Endometrial microvascular endothelial cells (primary cell): Measurements from ENCODE around the gene BUD13. TPM values are rescaled to one million over a fixed set of nuclear protein-coding genes. Genes with fewer than 3 reads are reported as not detected.
"Not testable (repeated sequence)": the region's sequence is repeated elsewhere in the genome, so short reads cannot be mapped to it uniquely, and the experiment has no call there.

Experiments used
- in situ Hi-C: cut with HindIII; loops from 2 replicates; pipeline ENCODE4 v1.10.0; 2017; ENCODE audit warnings: low sequenced_read_pairs, low pct_unique_long_range_greater_than_20kb; ENCODE audit errors: inconsistent ontology term
- total RNA-seq: library from RNA; depleted of rRNA; stranded (reverse); fragments of >200 nt; gene quantifications from one replicate; pipeline ENCODE4 v1.2.3, GENCODE V29; 2015; ENCODE audit errors: inconsistent ontology term

The BUD13 gene
- total RNA-seq, 1 donor from 2014 or later = 16.7 TPM

DNA sequence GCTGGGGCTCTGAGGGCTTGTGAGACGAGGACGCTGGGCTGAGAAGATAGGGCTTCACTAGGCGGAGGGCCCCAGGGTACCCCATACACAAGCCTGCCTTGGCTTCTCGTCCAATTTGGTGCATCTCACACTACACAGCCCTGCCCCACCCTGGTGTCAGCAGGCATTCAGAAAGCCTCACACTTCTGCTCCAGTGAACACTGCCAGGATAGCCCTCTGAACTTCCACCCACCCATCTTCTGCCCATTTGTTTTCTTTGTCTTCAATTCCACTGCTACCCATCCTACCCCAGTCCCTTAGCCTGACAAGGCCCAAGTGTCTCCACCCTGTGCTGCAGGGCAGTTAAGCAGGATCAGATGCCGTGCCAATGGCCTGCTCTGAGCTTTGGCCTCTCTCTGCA lies 1.9 kb upstream of the BUD13 start:
- in situ Hi-C loops = no loop called here

- in situ Hi-C loops = no loop called here
Observed at GRCh38 chr11:116773203-116774097, 663 bp upstream of the BUD13 start.

DNA sequence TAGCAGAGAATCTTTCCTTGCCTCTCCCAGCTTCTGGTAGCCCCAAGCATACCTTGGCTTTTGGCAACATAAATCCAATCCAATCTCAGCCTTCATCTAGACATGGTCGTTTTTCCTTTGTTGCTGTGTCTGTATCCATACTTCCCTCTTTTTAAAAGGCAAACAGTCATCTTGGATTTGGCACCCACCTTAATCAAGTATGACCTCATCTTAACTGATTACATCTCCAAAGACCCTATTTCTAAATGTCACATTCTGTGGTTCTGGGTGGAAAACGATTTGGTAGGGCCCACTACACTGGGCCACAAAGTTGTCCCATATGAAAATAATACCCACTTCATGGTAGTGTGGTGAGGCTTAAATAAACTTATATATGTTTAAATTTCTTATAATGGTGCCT lies 852 bp downstream of the BUD13 start:
- in situ Hi-C loops = no loop called here

- in situ Hi-C loops = no loop called here
Observed at GRCh38 chr11:116762132-116762531, 10.7 kb downstream of the BUD13 start.

DNA sequence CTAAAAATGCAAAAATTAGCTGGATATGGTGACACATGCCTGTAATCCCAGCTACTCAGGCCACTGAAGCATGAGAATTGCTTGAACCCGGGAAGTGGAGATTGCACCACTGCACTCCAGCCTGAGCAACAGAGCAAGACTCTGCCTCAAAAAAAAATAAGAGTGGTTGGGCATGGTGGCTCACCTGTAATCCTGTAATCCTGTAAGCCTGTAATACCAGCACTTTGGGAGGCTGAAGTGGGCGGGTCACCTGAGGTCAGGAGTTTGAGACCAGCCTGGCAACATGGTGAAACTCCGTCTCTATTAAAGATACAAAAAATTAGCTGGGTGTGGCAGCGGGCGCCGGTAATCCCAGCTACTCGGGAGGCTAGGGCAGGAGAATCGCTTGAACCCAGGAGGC lies 16.7 kb downstream of the BUD13 start:
- in situ Hi-C loops = not testable (repeated sequence)

DNA sequence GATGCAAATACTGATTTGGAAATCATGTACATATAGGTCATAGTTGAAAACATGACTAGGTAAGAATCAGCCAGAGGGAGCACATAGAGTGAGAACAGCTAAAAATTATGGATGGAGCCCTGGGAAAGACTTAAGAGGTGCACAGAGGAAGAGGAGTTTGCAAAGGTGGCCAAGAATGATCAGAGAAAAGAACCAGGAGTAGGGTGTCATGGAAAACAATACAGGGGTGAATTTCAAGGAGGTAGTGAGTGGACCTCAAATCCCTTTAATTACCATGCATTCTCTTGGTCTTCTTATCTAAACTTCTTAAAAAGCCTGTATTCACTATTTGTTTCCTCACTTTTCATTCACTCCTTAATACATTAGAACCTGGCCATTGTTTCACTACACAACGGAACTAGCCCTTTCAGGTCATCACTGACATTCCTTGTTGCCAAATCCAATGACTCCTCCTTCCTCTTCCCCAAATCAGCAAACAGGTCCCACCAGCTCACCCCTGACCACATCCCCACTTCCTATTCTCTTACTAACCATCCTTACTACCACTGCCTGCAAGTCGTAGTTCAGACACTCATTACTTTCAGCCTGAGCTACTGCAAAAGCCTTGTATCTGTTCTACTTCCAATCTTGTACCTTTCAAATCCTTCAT lies 22.6 kb downstream of the BUD13 start:
- in situ Hi-C loops = no loop called here

GRCh38 chr11:116742104-116742503 lies 30.7 kb downstream of the BUD13 start:
- in situ Hi-C loops = no loop called here

- in situ Hi-C loops = no loop called here
Observed at GRCh38 chr11:116740741-116741140, 32.0 kb downstream of the BUD13 start.

- in situ Hi-C loops = no loop called here
Observed at GRCh38 chr11:116738975-116739374, 33.8 kb downstream of the BUD13 start.

DNA sequence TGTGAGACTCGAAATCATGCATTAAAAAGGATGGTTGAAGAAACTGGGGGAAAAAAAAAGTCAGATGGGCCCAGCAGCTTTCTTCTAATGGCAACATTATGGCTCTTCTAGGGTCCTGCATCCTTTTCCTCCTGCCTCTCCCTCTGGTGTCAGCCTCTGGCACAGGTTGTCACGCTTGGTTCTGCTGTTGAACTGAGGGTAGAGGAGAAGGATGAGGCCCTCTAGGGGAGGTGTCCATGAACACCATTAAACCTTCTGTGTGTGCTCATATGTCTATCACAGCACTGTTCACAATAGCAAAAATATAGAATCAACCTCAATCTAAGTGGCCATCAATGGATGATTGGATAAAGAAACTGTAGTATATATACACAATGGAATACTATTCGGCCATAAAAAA lies 36.0 kb downstream of the BUD13 start:
- in situ Hi-C loops = no loop called here

- in situ Hi-C loops = no loop called here
Observed at GRCh38 chr11:116733969-116734508, 38.7 kb downstream of the BUD13 start.

DNA sequence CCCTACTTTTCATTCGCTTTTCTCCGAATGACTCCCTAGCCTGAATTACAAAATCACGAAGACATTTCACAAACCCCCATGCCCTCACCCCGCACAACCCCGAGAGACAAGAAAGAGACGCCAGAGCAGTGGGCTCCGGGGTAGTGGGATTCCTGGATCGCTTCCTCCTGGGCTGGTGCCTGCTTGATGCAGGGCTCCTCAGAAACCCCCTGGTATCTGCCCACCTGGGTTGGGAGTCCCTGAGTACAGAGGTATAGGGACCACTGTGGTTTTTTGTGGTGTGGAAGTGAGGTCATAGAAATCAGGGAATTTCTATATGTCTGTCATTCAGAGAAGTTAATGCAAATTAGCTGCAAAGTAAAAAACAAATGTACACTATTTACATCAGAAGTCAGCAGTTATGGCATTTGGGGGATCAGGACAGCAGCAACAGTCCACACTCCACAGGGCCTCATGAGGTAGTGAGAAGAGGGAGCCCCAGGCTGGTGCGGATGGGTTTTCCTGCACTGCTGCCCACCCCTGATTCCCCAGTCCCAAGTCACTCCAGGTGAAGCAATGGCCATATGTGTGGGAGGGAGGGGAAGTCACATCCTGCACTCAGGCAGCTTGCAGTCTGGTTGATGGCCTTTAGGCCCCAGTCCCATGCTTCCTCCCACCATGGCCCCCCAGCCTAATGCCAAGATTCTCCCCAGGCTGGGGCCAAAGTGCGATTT lies 39.6 kb downstream of the BUD13 start:
- in situ Hi-C loops = no loop called here

- in situ Hi-C loops = no loop called here
Observed at GRCh38 chr11:116732271-116733042, 40.3 kb downstream of the BUD13 start.

- in situ Hi-C loops = no loop called here
Observed at GRCh38 chr11:116731821-116732220, 41.0 kb downstream of the BUD13 start.

DNA sequence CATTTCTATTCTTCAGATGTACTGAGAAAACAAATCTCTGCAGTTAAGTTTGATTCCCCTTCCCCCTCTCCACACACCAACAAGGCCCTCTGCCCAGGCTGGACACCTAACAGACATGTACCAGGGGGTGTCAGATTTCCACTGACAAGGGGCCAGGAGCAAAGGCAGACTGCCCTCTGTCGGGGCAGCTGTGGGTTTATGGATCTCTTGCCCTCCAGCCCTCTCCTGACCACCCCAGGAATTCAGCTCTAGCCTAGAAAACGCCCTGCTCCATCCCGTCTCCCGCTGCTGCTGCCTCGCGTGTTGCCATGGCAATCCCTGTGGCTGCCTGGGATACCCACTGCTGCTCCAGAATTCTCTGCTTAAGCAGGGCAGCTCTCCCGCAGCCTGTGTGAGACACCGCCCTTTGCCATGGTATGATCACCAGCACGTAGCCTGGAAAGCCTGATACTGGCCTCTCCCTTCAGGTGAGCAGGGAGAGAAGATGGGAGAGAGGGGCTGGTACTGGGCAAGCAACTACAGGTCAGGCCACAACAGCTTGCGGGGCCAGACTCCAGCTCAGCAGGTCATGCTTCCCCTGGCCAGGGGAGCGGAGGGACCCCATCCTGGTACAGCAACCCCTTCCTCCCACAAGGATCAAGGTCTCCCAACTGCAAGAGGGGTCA lies 41.6 kb downstream of the BUD13 start:
- in situ Hi-C loops = no loop called here

GRCh38 chr11:116730601-116731000 lies 42.2 kb downstream of the BUD13 start:
- in situ Hi-C loops = no loop called here

DNA sequence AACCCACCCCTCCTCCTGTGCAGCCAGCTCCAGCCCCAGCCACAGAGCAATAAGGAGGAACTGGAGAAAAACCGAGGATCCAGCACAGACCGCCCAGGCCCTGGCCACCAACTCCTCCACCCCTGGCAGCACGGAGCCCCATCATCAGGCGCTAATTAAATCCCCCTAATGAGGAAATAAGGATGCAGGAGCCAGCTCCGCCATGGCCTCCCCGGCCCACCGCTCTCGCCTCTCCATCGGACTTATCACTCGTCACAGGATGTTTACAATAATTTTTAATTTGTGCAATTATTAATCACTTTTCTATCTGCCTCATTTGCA lies 42.6 kb downstream of the BUD13 start:
- in situ Hi-C loops = no loop called here

GRCh38 chr11:116729501-116730240 lies 43.1 kb downstream of the BUD13 start:
- in situ Hi-C loops = no loop called here
